ENCODE data around the gene SSBP4. TPM values are rescaled to one million over a fixed set of nuclear protein-coding genes. Genes with fewer than 3 reads are reported as not detected.

Gene SSBP4
- total and polyA plus RNA-seq, 9 of the 15 experiments (the other 6 are each of a cell fraction or from before 2014, with no cell fraction given) = 1.1 to 189 (median 39.0) TPM

DNA sequence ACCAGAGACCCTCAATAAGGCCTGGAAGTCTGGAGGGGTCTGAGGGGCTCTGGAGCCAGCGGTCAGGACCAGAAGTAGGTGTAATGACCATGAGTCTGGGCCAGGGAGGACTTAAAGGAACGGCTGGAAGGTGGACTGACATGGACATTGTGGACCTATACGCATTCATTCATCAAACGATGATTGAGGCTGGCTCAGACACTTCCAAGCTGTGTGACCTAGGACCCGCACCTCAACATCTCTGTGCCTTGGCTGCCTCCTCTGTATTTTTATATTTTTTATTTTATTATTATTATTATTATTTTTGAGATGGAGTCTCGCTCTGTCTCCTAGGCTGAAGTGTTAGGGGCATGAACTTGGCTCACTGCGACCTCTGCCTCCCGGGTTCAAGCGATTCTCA is 12.4 kb upstream of the SSBP4 start:
- peak overlapping the region in 1 of 2 experiments; percentile 55; a peak in 1 of 4 replicates for H3K9ac ChIP-seq (ENCODE audit: insufficient read depth in 1 of 2, low read depth in 2 of 2, low read length in 2 of 2)
- no peak overlapping the region for H2AFZ ChIP-seq (ENCODE audit: low read depth, low read length)
- no peak for FAIRE-seq
- no peaks in the 10 kb centered on the region for H3K9me3 ChIP-seq (replicated peaks; ENCODE audit: control insufficient read depth, insufficient read depth, low read depth, low read length)
- TF ChIP-seq HMGN3 (IDR thresholded peaks at IDR 0.05; ENCODE audit: borderline replicate concordance, extremely low read depth, insufficient read length, low read depth, low read length) (no peak), BCOR (IDR thresholded peaks at IDR 0.05) (peak; percentile 10; the same call in 1 of the 2 replicates), PRPF4 (IDR thresholded peaks at IDR 0.05; ENCODE audit: insufficient read depth, low read depth, low read length, poor library complexity, severe bottlenecking) (no peak), SETDB1 (IDR thresholded peaks at IDR 0.05; ENCODE audit: low read length) (no peak), KDM2B (CRISPR knock-in tag; IDR thresholded peaks at IDR 0.05) (no peak), SMAD1 (IDR thresholded peaks at IDR 0.05; ENCODE audit: low read depth, low read length, partially characterized antibody) (no peak), NONO (IDR thresholded peaks at IDR 0.05; ENCODE audit: low read depth in 2 of 2, low read length in 1 of 2) (no peak), ZFP36 (IDR thresholded peaks at IDR 0.05; ENCODE audit: low read depth, low read length, partially characterized antibody) (peak; percentile 69), RBM25 (IDR thresholded peaks at IDR 0.05; ENCODE audit: low read depth, low read length, severe bottlenecking) (peak; percentile 79), BCL6 (CRISPR knock-in tag; IDR thresholded peaks at IDR 0.05) (no peak)
- in situ Hi-C loops (cut with MboI) = loop anchor here (5.0 kb wide), 2 partner anchors 64 to 134 kb away; partner anchors contain the start of genes IQCN and PGPEP1
- WGBS (ENCODE audit: insufficient coverage, low coverage, missing lambda C conversion rate) = 87% methylated on average over 9 of the region's 9 CpGs
- no TSS peak for BruUV-seq (replicated peaks)
- ATAC-seq = no peak
- no peaks in the 10 kb centered on the region for H3K79me2 ChIP-seq (ENCODE audit: control insufficient read depth, insufficient read depth, low read length)
- peaks cover 3 to 25% of the 10 kb centered on the region in 2 experiments; a peak in 4 of 5 replicates for H3K4me1 ChIP-seq (replicated peaks in 1 of 2; ENCODE audit: control insufficient read depth in 2 of 2, insufficient read depth in 2 of 2, low read length in 2 of 2)
- no peaks in the 10 kb centered on the region for H3K36me3 ChIP-seq (ENCODE audit: control insufficient read depth, insufficient read depth, low read length)
- H3K9me1 ChIP-seq (ENCODE audit: control insufficient read depth, insufficient read depth, low read length) = no peaks in the 10 kb centered on the region
- H3K4me2 ChIP-seq (ENCODE audit: insufficient read depth, low read length) = no peak overlapping the region
- intact Hi-C loops (cut with micrococcal nuclease) = no loop called here
- ChIA-PET POLR2A (interaction anchor here (0.5 to 0.9 kb wide), 4 partner anchors 16 to 160 kb away, joined by 3 to 4 read pairs (median 3); no protein-coding TSS in a partner anchor), CTCF (ENCODE audit: low intra/inter-chr PET ratio) (no interaction called here)
- H3K27ac ChIP-seq (ENCODE audit: extremely low read depth, low read depth, low read length) = no peak overlapping the region
- H3K27me3 ChIP-seq (ENCODE audit: control insufficient read depth in 2 of 2, insufficient read depth in 2 of 2, low read length in 2 of 2) = no peaks in the 10 kb centered on the region
- H4K20me1 ChIP-seq (replicated peaks; ENCODE audit: control insufficient read depth, insufficient read depth, low read length) = no peaks in the 10 kb centered on the region
- H3K4me3 ChIP-seq = no peak overlapping the region
- no peak for DNase-seq (ENCODE audit: extremely low read depth in 1 of 4, low spot score in 3 of 4)

Data from K562 (cell line).